ENCODE measurements around the gene PTGIS.

DNA sequence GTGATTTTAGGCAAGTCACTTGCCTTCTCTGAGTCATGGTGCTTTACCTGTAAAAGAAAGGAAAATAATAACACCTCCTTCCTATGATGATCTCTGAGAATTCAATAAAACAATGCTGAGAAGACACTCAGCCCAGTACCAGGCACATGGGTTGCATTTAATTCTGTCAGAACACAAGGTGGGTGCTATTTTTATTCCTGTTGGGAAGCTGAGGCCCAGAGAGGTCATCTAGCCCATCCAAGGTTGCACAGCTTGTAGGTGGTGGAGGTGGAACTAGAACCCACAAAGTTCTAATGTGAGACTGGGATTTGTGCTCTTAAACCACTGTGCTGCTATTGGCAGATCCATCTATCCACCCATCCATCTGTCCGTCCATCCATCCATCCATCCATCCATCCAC, 39.6 kb upstream of the PTGIS start:
- TF ChIP-seq CREB1 (IDR thresholded peaks at IDR 0.05; ENCODE audit: low read depth), result no peak
- TF ChIP-seq, protein P1, sequence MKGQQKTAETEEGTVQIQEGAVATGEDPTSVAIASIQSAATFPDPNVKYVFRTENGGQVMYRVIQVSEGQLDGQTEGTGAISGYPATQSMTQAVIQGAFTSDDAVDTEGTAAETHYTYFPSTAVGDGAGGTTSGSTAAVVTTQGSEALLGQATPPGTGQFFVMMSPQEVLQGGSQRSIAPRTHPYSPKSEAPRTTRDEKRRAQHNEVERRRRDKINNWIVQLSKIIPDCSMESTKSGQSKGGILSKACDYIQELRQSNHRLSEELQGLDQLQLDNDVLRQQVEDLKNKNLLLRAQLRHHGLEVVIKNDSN (IDR thresholded peaks at IDR 0.05), result no peak
- TF ChIP-seq TEAD4 (IDR thresholded peaks at IDR 0.05), result no peak
- no peak for TF ChIP-seq RAD21 (IDR thresholded peaks at IDR 0.05; ENCODE audit: low read depth)
- TF ChIP-seq, protein P2, sequence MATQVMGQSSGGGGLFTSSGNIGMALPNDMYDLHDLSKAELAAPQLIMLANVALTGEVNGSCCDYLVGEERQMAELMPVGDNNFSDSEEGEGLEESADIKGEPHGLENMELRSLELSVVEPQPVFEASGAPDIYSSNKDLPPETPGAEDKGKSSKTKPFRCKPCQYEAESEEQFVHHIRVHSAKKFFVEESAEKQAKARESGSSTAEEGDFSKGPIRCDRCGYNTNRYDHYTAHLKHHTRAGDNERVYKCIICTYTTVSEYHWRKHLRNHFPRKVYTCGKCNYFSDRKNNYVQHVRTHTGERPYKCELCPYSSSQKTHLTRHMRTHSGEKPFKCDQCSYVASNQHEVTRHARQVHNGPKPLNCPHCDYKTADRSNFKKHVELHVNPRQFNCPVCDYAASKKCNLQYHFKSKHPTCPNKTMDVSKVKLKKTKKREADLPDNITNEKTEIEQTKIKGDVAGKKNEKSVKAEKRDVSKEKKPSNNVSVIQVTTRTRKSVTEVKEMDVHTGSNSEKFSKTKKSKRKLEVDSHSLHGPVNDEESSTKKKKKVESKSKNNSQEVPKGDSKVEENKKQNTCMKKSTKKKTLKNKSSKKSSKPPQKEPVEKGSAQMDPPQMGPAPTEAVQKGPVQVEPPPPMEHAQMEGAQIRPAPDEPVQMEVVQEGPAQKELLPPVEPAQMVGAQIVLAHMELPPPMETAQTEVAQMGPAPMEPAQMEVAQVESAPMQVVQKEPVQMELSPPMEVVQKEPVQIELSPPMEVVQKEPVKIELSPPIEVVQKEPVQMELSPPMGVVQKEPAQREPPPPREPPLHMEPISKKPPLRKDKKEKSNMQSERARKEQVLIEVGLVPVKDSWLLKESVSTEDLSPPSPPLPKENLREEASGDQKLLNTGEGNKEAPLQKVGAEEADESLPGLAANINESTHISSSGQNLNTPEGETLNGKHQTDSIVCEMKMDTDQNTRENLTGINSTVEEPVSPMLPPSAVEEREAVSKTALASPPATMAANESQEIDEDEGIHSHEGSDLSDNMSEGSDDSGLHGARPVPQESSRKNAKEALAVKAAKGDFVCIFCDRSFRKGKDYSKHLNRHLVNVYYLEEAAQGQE (IDR thresholded peaks at IDR 0.05; ENCODE audit: low read depth), result no peak
- TF ChIP-seq MAX (IDR thresholded peaks at IDR 0.05), result no peak
- no peak for TF ChIP-seq NFIC (IDR thresholded peaks at IDR 0.05)
- TF ChIP-seq CEBPB (IDR thresholded peaks at IDR 0.05), result no peak

All from Ishikawa (cell line).